ENCODE data around the gene LRP1B.
"Not testable (repeated sequence)": the region's sequence is repeated elsewhere in the genome, so short reads cannot be mapped to it uniquely, and the experiment has no call there.

LRP1B gene

DNA sequence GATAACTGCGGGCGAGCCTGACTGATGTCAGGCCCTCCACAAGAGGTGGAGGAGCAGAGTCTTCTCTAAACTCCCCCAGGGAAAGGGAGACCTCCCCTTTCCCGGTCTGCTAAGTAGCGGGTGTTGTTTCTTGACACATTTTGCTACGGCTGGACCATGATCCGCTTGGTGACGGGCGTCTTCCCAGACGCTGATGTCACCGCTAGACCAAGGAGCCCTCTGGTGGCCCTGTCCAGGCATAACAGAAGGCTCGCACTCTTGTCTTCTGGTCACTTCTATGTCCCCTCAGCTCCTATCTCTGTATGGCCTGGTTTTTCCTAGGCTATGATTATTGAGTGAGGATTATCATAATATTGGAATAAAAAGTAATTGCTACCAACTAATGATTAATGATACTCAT lies 1166.5 kb downstream of the LRP1B start:
- not testable (repeated sequence) for FAIRE-seq

DNA sequence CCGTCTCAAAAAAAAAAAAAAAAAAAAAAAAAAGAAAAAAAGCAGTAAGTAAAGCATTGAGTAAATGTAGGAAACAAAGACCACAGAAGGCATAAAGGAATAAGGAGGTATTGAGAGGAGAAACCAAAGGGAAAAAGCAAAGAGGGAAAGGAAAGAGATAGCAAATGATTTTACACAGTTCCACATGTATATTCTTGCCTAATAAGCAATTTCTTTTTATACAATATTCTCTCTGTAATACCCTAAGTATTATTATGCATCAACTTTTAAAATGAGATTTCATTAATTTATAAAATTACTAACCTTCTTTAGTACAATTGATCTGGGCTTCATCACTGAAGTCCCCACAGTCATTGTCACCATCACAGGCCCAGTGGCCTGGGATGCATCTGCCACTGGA lies 1180.9 kb downstream of the LRP1B start:
- FAIRE-seq = no peak

More for the DNA sequence above, 1166.5 kb downstream of the LRP1B start:
- DNase-seq (ENCODE audit: low spot score) = not testable (repeated sequence)

DNA sequence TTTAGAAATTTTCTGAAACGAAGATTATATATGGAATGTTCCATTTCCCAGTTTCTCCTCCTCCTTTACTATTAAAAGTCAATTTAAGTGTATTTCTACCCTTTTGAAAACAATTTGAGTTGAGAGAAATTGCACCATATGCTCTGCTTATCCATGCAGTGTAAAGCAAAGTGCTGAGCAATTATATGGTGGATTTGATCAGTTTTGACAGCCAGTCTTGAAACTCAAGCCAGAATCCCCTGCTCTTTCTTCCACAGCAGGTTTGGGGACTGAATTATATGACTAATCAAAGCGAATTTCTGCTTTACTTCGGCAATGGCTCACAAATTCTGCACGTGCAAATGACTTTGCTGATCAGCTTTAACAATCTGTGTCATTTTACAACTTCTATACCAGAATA lies 1183.6 kb downstream of the LRP1B start:
- DNase-seq (ENCODE audit: low spot score) (no peak), FAIRE-seq (no peak)

More for the DNA sequence above, 1180.9 kb downstream of the LRP1B start:
- no peak for DNase-seq (ENCODE audit: low spot score)

DNA sequence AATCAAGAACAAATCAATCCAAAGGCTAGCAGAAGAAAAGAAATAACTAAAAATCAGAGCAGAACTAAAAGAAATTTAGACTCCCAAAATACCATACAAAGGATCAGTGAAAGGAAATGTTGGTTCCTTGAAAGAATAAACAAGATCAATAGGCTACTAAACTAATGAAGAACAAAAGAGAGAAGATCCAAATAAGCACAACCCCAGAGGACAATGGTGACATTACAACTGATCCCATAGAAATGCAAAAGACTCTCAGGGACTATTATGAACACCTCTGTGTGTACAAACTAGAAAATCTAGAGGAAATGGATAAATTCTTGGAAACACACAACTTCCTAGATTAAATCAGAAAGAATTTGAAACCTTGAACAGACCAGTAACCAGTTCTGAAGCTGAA lies 1186.9 kb downstream of the LRP1B start:
- DNase-seq (ENCODE audit: low spot score) (no peak), FAIRE-seq (no peak)

DNA sequence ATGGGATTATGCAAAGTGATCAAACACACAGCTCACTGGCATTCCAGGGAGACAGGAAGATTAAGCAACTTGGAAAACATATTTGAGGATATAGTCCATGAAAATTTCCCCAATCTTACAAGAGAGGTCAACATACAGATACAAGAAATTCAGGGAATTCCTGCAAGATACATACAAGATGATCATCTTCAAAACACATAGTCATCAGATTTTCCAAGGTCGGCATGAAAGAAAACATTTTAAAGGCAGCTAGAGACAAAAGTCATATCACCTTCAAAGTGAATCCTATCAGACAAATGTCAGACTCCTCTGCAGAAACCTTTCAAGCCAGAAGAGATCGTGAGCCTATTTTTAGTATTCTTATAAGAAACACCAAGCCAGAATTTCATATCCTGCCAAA lies 1188.5 kb downstream of the LRP1B start:
- FAIRE-seq = no peak
- DNase-seq (ENCODE audit: low spot score) = no peak

DNA sequence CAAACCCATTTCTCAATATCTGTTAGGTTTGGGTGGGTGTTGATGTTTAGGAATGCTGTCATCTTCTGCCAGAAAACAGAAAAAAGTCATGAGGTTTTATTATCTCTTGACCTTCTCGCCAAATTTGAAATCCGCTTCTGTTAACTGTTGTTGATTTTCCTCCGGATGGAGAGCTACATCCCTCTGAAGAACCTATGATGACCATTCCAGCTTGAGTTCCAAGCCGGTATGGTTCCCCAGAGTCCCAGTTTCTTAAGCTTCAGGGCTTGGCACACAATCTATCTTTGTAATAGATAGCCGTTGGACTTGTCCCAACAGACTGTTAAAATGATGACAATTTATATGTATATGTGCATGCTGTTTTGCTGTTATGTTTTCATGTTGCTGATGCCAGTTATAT lies 1201.0 kb downstream of the LRP1B start:
- FAIRE-seq (no peak), DNase-seq (ENCODE audit: low spot score) (no peak)

DNA sequence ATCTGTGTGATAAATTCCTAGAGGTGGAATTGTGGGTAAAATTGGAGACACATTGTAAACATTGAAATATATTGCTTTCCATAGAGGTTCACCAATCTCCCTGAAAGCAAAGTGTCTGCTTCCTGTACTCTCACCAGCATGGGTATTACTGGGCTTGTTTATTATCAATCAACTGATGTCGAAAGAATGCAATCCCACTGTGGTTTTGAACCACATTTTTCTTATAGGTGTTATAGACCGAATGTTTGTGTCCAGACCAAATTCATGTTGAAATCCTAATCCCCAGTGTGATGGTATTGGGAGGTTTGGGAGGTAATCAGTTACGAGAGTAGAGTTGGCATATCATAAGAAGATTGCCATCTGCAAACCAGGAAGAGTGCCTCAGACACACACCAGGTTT lies 1212.4 kb downstream of the LRP1B start:
- FAIRE-seq = no peak
- DNase-seq (ENCODE audit: low spot score) = no peak

DNA sequence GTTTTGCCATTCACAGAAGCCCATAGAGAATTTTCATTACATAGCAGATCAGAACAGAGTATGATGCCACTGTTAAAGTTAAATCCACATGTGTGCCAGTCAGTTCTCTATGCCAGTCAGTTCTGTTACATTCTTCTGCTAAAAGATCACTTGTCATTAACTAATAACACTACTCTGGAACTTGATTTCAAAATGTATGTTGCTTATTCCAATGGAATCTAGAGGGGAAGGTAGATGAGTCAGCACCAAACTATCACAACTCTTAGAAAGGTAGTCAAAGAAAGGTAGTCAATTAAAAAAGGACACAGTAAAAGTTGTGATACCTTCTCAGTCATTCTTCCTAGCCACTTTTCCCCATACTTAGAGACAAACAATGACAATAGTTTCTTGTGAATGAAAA lies 1214.4 kb downstream of the LRP1B start:
- DNase-seq (ENCODE audit: low spot score) (no peak), FAIRE-seq (no peak)

DNA sequence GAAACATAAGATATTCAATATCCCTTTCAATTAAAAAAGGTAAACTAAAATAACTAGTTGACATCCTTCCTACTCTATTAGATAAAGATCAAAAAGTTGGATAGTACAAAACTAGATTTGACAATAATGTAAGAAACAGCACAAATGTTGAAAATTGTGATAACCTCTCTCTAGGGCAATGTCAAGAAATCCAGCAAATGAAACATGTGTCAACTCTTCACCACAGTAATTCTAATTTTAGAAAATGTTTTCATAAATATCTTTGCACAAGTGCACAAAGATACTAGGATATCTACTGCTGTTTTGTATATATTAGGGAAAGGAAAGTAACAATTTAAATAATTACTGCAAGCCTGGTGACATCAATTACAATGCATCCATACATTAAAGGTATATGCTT lies 1220.1 kb downstream of the LRP1B start:
- no peak for DNase-seq (ENCODE audit: low spot score)
- no peak for FAIRE-seq

DNA sequence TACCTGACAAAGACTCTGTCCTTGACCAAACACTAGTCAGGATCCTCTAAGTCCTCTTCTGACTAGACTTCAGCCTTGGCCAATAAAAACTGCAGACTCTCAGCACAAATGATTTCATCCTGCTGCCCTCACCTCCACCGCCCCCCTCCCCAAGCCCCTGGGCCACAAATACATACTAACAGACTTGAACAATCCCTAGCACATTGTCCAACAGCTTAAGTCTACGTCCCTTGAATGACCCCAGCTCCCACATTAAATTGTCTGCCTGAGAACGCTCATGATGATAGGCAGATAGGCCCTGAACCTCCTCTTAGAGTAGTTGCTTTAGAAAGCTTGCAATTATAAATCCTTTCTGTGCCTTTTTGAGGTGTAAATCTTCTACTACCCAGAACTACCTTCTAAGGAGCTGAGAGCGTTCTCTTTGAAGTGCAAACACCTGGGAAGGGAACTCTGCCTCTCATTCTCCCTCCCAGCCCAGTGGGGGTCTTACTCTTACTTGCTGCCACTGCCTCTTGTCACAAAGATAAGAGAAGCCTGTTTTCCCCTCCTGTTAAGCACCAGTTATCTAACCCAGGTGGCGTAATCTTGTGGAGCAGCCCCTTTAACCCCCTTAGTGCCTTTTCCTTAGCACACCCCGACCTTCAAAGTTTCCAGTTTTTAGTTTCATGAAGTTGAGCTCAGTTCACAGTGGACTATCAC lies 1225.6 kb downstream of the LRP1B start:
- DNase-seq (ENCODE audit: low spot score) = no peak
- no peak for FAIRE-seq

DNA sequence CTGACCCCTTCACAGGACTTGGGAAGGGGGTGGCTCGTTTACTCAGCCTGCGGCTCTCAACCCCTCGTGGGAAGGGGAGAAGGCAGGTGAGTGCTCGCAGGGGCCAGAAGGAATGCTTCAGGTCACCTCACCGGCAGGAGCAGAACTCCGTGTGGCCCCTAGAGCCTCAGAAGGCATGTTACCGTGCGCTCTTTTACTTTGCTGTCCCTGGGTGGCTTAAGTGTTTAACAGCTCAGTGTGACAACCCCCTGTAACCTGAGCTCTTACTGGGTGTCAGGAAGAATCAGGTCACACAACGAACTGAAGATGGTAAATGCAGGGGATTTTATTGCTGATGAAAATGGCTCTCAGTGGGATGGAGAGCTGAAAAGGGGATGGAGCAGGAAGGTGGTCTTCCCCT lies 1235.4 kb downstream of the LRP1B start:
- DNase-seq (ENCODE audit: low spot score) (no peak), FAIRE-seq (no peak)

DNA sequence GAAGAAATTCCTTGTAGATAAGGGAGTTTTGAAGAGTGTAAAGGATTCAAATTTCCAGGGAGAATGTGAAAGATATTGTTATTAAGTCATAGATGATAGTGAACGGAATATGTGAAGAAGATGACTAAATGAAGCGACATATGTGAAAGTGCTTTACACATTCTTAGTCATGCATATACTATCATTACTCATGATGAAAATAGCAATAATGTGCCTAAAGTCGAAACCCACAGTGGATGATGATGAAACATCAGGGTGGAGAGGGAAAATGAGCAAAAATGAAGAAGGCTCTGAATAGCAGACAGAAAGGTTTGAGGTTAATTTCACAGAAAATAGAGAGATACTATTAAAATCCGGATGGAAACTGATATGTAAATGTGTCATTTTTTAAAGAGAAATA lies 1237.1 kb downstream of the LRP1B start:
- FAIRE-seq = no peak
- no peak for DNase-seq (ENCODE audit: low spot score)

DNA sequence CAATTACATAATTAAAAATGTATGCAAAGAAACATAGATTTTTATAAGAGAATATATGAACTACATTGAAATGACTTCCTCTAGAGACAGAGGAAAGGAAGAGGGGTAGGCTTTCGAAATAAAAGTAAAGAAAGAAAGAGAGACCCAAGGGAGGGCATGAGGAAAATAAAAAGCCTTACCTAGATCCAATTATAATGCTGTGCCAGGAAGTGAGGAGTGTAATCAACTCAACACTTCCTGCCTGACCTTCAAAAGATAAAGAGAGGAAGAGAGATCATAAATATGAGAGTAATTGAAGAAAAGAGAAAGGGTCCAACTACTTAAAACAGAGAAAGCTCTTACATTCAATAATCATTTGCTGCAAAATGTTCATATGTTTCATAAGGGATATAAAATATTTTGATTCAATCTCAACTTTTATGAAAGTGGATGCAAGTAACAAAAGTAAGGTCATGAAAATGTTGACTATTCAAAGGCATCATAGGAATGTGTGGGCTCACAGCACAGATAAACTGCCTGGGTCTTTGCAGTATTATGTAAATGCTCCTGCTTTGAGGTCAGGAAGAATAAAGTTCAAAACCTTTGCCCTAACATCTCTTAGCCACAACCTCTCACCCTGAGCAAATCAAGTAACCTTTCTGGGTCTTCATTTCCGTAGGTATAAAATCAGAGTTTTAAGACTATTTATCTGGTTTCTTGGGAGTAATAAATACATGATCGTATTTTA lies 1237.7 kb downstream of the LRP1B start:
- no peak for FAIRE-seq

DNA sequence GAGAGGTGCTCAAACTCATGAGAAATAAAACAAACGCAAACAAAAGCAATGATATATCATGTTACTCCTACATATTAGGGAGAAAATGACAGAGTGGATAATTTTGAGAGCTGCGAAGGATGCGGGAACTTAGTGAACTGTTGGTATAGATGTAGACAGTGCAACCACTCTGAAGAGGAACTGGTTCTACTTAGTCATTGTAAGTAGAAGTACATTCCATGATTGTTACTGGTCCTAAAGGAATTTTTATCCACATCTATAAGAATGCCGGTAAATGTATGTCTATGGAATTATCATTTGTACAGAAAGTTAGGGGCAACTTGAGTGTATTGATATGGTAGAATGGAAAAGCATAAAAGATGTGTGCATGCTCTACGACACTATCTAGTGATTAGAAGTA lies 1238.4 kb downstream of the LRP1B start:
- DNase-seq (ENCODE audit: low spot score) = no peak
- no peak for FAIRE-seq

More for the DNA sequence above, 1237.7 kb downstream of the LRP1B start:
- DNase-seq (ENCODE audit: low spot score) = no peak

DNA sequence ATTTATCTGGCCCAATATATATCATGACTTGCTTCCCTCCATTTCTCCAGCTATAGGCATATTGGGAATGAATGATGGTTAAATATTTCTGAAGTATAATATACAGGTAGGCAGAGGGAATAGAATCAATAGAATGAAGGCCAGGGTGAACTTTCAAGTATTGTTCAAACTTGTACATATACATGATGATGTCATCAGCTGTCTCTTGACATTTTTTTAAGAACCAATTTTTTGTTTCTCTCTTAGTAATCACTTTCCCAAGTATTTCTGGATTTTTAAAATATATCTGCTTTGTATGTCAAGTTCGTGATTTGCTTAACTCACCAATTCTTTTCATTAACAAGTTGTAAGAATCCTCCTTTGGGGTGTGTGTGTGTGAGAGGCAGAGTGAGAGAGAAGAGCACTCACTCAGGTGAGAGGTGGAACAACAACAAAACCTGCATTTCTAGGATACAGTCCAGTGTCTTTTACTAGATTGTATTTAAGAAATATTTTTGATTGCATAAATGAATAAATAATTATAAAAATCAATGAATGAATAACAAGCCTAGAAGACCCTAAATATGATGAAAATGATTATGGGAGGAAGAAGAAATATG lies 1239.1 kb downstream of the LRP1B start:
- no peak for FAIRE-seq
- DNase-seq (ENCODE audit: low spot score) = no peak

DNA sequence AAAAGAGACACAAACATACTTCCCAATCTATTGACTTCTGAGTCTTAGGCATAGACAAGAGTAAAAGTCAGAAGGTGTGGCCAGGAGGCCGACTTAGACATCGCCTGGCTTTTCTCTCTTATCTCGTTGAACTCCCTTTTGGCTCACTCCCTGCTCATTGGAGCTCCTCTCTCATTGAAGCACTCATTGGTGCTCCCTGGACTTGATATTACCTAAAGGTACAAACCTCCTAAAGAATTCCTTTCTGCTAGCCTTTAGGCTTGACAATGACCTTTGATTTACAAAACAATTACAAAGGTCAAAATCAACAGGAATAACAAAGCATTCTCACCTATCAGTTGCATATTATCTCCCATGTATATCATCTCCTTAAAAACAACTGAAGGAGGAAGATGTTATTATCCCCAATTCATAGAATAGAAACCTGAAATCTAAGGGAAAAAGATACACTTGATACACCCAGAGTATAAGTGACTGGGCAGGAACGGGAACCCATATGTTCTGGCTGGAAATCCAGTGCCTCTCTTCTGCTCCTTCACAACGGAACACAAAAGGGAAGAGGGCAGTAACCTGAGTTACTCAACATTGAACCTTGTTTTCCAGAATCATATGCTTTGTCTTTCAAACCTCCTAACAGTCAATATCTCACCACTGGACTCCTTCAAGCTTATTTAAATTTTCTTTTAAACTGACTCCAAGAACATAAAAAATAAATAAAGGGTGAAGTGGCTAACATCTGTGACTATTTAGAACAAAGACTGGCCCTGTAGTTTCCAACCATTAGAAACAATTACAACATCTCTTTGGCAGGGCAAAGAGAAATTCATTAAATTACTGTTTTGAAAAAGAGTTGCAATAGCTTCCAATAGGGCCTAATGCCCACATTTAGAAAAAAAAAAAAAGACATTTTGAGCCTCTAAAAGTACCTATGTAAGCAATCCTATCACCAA lies 1247.9 kb downstream of the LRP1B start:
- DNase-seq (ENCODE audit: low spot score) (no peak), FAIRE-seq (no peak)

DNA sequence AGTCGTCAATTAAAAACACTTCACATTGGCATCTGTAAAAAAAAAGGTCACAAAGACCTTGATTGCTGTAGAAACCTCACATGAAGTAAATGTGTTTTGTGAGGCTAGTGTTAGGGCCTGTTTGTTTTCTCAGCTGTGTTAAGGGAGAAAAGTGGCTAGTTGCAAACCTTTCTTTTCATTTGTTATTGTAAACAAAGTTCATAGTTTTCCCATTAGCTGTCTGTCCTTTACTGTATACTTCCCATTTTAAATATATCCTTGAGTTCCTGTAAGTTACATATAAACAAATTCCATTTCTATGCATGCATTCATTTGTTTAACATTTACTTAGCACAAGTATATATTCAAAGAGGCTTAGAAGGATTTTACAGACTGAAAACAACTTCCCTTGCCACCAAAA lies 1250.2 kb downstream of the LRP1B start:
- DNase-seq (ENCODE audit: low spot score) = no peak
- FAIRE-seq = no peak

DNA sequence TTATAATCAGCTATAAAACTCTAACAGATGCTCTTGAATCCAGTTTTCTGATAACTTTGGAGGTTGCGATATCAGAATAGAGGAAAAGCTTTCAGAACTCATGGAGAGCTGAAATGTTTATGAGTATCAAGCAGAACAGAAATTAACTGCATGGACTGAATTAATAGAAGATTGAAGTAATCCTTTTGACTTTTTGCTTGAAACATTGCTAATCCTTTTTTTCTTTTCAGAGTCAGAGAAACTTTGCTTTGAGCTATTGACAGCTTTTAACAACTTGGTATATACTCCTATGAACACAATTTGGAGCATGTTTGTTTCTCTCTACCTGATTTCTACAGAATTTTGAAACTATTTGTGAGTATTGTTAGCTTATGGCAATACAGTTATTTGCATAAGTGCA lies 1254.8 kb downstream of the LRP1B start:
- FAIRE-seq (no peak), DNase-seq (ENCODE audit: low spot score) (no peak)

DNA sequence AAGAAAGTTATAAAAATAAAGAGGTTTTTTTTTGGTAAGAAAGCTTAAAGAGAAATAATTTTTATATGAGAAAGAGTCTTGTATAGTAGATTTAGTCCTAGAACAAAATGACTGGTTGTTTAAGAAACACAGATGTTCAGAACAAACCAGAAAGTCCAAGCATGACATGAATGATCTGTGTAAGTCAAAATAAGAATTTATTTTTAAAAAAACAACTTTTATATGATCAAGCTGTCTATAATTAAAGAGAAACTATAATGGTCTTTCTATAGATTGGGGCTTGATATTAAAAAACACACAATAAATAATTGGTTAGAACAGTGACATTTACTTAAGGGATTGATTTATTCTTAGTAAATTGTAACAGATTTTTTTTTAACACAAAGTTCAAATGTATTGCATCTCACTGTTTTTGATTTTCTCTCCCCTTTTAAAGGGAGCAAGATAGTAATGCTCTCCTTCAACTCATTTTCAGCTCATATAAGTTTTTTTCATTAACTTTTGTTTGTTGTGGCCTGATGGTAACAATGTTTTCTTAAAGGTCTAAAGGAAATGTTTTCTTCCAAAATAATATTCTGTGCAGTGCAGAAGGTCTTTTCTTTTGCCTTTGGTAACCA lies 1256.8 kb downstream of the LRP1B start:
- FAIRE-seq = no peak
- no peak for DNase-seq (ENCODE audit: low spot score)

DNA sequence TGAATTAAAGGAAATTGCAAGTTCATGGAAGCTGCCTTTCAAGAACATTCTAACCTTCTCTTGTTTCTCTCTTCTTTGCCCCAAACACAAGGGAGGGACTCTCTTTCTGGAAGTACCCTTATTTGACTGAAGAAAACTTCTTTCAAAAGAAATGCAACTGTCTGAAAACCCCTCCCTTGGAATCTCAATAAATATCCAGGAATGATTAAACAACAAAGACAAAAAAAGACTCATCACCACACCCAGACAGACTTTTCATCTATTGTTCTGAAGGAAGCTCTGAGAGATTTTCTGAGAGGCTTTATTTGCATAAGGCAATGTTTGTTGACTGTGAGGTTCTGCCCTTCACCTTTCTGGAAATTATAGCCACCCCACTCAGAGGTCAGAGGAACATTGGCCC lies 1260.9 kb downstream of the LRP1B start:
- DNase-seq (ENCODE audit: low spot score) (no peak), FAIRE-seq (no peak)

DNA sequence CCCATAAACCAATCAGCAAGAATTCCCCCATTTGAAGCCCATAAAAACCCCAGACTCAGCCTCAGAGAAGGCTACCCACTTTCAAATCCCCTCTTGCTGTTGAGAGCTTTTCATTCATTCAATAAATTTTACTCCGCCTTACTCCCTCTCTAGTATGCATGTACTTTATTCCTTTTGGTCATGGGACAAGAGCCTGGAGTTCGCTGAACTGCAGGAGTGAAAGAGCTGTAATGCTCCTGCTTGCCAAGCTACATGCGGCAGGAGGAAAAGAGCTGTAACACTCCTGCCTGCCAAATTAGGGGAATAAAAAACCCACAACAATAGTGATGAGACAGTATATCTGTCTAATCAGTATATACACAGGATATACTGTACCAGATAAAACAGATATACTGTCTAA lies 1261.7 kb downstream of the LRP1B start:
- no peak for FAIRE-seq
- no peak for DNase-seq (ENCODE audit: low spot score)

Measured in urothelium cell line (cell line).